ENCODE measurements around the gene WHRN.

The WHRN gene

GRCh38 chr9:114404531-114404930 lies 100.7 kb downstream of the WHRN start:
- Mint-ChIP-seq H3K9me3 (no peaks in the 10 kb centered on the region), H3K36me3 (no peaks in the 10 kb centered on the region), H3K4me1 (peaks cover 5% of the 10 kb centered on the region), H3K4me3 (no peak overlapping the region), H3K27me3 (peaks cover 33% of the 10 kb centered on the region), H3K27ac (no peak overlapping the region)
- DNase-seq = no peak
- CTCF ChIA-PET = interaction anchor here (0.5 to 9.6 kb wide), 11 partner anchors 10 to 603 kb away, joined by 3 to 206 read pairs (median 5); partner anchors contain the start of genes ATP6V1G1 and WHRN

DNA sequence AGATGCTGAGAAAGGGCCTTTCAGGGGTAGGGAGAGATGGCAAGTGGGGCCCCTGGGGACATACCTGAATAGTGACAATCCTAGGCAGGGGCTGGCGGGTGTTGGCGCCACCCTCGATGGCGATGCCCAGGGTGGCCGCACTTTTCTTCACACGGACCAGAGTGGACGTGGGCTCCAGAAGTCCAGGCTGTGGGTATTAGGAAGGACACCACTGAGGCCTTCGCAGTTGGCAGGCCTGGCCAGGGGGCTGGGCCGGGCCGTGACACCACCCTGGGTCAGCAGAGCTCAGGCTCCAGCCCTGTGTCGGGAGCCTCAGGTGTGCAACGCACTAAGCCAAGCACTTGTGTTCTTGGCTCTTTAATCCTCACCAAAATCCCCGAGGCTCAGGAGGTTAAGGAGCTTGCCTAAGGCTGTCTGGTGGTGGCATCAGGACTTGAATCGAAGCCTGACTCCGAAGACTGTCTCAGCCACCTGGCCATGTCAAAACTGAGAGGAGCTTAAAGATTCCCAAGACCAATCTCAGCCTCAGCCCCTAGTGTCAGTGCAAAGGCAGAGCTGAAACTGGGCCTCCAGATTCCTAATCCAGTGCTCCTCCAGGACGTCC lies 102.0 kb downstream of the WHRN start:
- Mint-ChIP-seq H3K27ac (no peak overlapping the region), H3K36me3 (no peaks in the 10 kb centered on the region)

GRCh38 chr9:114401344-114401743 lies 103.9 kb downstream of the WHRN start:
- peaks cover 25% of the 10 kb centered on the region for H3K27me3 Mint-ChIP-seq
- H3K27ac Mint-ChIP-seq = no peak overlapping the region
- no peak overlapping the region for H3K4me3 Mint-ChIP-seq
- CTCF ChIA-PET = interaction anchor here (1.1 to 9.6 kb wide), 2 partner anchors 63 to 252 kb away, joined by 3 to 206 read pairs; no protein-coding TSS in a partner anchor
- H3K9me3 Mint-ChIP-seq = no peaks in the 10 kb centered on the region
- peaks cover 2% of the 10 kb centered on the region for H3K36me3 Mint-ChIP-seq
- peaks cover 23% of the 10 kb centered on the region for H3K4me1 Mint-ChIP-seq
- DNase-seq = no peak

More for the DNA sequence above, 102.0 kb downstream of the WHRN start:
- peaks cover 9% of the 10 kb centered on the region for H3K4me1 Mint-ChIP-seq
- no peaks in the 10 kb centered on the region for H3K9me3 Mint-ChIP-seq
- peaks cover 33% of the 10 kb centered on the region for H3K27me3 Mint-ChIP-seq
- H3K4me3 Mint-ChIP-seq = no peak overlapping the region
- DNase-seq = no peak
- CTCF ChIA-PET = interaction anchor here (0.8 to 9.6 kb wide), 7 partner anchors 8 to 250 kb away, joined by 3 to 206 read pairs (median 6); no protein-coding TSS in a partner anchor

GRCh38 chr9:114400772-114401171 lies 104.5 kb downstream of the WHRN start:
- H3K4me1 Mint-ChIP-seq = peaks cover 29% of the 10 kb centered on the region
- H3K27ac Mint-ChIP-seq = no peak overlapping the region
- H3K27me3 Mint-ChIP-seq = peaks cover 25% of the 10 kb centered on the region
- no peak overlapping the region for H3K4me3 Mint-ChIP-seq
- no peaks in the 10 kb centered on the region for H3K9me3 Mint-ChIP-seq
- no peak for DNase-seq
- CTCF ChIA-PET = interaction anchor here (1.1 to 9.6 kb wide), 4 partner anchors 15 to 253 kb away, joined by 3 to 206 read pairs (median 10); no protein-coding TSS in a partner anchor
- H3K36me3 Mint-ChIP-seq = peaks cover 4% of the 10 kb centered on the region

GRCh38 chr9:114400219-114400618 lies 105.1 kb downstream of the WHRN start:
- H3K9me3 Mint-ChIP-seq = no peaks in the 10 kb centered on the region
- no peak for DNase-seq
- no peak overlapping the region for H3K4me3 Mint-ChIP-seq
- peaks cover 29% of the 10 kb centered on the region for H3K4me1 Mint-ChIP-seq
- H3K36me3 Mint-ChIP-seq = peaks cover 9% of the 10 kb centered on the region
- H3K27me3 Mint-ChIP-seq = peaks cover 20% of the 10 kb centered on the region
- CTCF ChIA-PET = interaction anchor here (1.0 to 4.0 kb wide), 4 partner anchors 11 to 253 kb away, joined by 3 to 15 read pairs (median 6); no protein-coding TSS in a partner anchor
- no peak overlapping the region for H3K27ac Mint-ChIP-seq

GRCh38 chr9:114399381-114399780 lies 105.9 kb downstream of the WHRN start:
- Mint-ChIP-seq H3K36me3 (peaks cover 15% of the 10 kb centered on the region), H3K9me3 (no peaks in the 10 kb centered on the region), H3K4me3 (no peak overlapping the region), H3K27ac (no peak overlapping the region), H3K4me1 (peaks cover 37% of the 10 kb centered on the region), H3K27me3 (peaks cover 20% of the 10 kb centered on the region)
- DNase-seq = no peak
- CTCF ChIA-PET = interaction anchor here (0.6 to 4.0 kb wide), 5 partner anchors 12 to 254 kb away, joined by 3 to 15 read pairs (median 4); no protein-coding TSS in a partner anchor

DNA sequence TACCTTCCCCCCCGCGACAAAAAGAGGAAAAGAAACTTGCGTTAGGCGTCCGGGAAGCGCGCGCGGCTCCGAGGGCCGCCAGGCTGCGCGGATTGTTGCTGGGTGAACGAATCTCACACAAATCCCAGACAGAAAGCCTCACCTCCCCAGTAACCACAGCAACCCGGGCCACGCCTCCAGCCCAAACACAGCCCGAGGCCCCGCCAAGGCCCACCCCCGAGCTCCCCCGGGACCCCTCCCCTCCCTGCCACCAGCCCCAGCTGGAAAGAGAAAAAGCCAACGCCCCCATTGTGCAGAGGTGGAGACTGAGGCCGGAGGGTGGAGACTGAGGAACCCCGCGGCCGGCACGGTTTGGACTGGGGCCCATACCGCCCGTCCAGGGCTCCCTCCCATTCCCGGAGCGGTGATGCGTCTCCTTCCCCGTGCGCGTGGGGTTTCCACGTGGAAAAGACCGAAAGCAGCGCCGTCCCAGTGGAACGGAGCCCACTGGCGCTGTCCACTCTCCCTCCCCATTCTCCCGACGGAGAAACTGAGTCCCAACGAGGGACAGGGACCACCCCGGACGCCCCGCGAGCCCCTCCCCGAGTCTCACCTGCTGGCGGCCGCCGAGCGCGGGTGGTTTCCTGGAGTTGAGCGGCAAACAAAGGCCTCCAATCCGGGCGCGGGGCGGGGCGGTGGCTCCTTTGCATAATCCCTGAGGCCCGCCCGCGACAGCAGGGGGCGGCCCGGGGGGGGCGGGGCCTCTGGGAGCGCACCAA lies 107.2 kb downstream of the WHRN start:
- H3K4me3 Mint-ChIP-seq = peak overlapping the region; percentile 89
- peaks cover 51% of the 10 kb centered on the region for H3K4me1 Mint-ChIP-seq
- DNase-seq = peak; percentile 98
- H3K27me3 Mint-ChIP-seq = peaks cover 16% of the 10 kb centered on the region
- peak overlapping the region; percentile 90 for H3K27ac Mint-ChIP-seq
- peaks cover 20% of the 10 kb centered on the region for H3K36me3 Mint-ChIP-seq
- CTCF ChIA-PET = interaction anchor here (1.2 to 4.0 kb wide), 4 partner anchors 13 to 255 kb away, joined by 3 to 17 read pairs (median 9); no protein-coding TSS in a partner anchor
- H3K9me3 Mint-ChIP-seq = no peaks in the 10 kb centered on the region

DNA sequence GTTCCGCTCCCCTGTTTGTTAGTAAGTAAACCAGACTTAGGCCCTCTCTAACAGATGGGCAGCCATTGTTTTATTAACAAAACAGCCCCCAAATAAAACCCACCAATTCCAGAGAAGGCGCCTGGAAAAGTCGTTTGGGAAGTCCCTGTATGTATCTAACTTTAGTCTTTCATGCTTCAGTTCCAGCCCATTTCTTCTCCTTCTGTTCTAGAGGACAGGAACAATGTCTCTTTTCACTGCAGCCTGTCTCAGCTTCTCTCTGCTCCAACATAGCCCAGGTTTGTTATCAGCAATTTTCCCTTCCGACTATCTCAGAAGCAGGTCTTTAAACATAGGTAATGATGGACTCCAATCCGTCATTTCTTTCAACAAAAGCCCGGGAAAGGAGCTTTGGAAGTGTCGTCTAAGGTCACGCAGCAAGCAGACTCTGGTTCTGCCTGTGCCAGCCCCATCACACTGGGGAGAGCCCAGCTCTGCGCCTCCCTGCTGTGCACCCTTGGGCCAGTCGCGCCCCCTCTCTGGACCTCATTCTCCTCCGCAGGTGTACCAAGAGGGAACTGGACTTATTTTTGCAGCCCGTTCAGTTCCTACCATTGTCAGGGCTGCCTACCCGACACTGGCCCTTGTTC lies 107.9 kb downstream of the WHRN start:
- Mint-ChIP-seq H3K27me3 (peaks cover 13% of the 10 kb centered on the region), H3K4me3 (peak overlapping the region; percentile 89), H3K4me1 (peaks cover 58% of the 10 kb centered on the region), H3K9me3 (no peaks in the 10 kb centered on the region), H3K36me3 (peaks cover 26% of the 10 kb centered on the region), H3K27ac (peak overlapping the region; percentile 90)
- DNase-seq = no peak
- CTCF ChIA-PET = interaction anchor here (1.2 to 4.0 kb wide), 5 partner anchors 12 to 256 kb away, joined by 3 to 17 read pairs (median 3); no protein-coding TSS in a partner anchor

- H3K9me3 Mint-ChIP-seq = no peaks in the 10 kb centered on the region
- DNase-seq = no peak
- CTCF ChIA-PET = interaction anchor here (1.2 to 4.0 kb wide), 9 partner anchors 8 to 257 kb away, joined by 3 to 17 read pairs (median 10); no protein-coding TSS in a partner anchor
- H3K4me1 Mint-ChIP-seq = peaks cover 64% of the 10 kb centered on the region
- peaks cover 10% of the 10 kb centered on the region for H3K27me3 Mint-ChIP-seq
- no peak overlapping the region for H3K27ac Mint-ChIP-seq
- H3K4me3 Mint-ChIP-seq = peak overlapping the region; percentile 89
- H3K36me3 Mint-ChIP-seq = peaks cover 26% of the 10 kb centered on the region
These were observed 108.6 kb downstream of the WHRN start for GRCh38 chr9:114396558-114397218.

DNA sequence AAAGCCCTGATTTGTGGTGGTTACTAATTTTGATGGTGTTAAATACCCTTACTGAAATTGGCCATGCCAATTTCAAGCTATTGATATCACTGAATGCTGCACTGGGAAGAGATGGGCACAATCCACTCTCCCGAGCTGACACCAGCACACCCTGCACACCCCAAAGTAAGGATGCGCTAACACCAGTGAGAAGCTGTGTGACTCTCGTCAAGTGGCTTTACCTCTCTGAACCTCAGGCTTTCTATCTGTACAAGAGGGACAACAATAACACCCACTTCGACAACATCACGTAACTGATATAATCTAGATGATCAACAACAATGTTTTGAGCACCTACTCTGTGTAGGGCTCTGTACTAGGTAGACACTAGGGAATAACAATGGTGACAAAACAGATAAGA lies 109.5 kb downstream of the WHRN start:
- H3K9me3 Mint-ChIP-seq = no peaks in the 10 kb centered on the region
- CTCF ChIA-PET = interaction anchor here (1.1 to 3.9 kb wide), 8 partner anchors 9 to 257 kb away, joined by 3 to 17 read pairs (median 7); no protein-coding TSS in a partner anchor
- no peak for DNase-seq
- H3K36me3 Mint-ChIP-seq = peaks cover 31% of the 10 kb centered on the region
- H3K4me3 Mint-ChIP-seq = peak overlapping the region; percentile 67
- H3K27me3 Mint-ChIP-seq = peaks cover 7% of the 10 kb centered on the region
- peak overlapping the region; percentile 76 for H3K27ac Mint-ChIP-seq
- H3K4me1 Mint-ChIP-seq = peaks cover 71% of the 10 kb centered on the region

- no peaks in the 10 kb centered on the region for H3K9me3 Mint-ChIP-seq
- H3K36me3 Mint-ChIP-seq = peaks cover 36% of the 10 kb centered on the region
- CTCF ChIA-PET = interaction anchor here (0.8 to 3.9 kb wide), 8 partner anchors 10 to 258 kb away, joined by 3 to 17 read pairs (median 6); no protein-coding TSS in a partner anchor
- peaks cover 2% of the 10 kb centered on the region for H3K27me3 Mint-ChIP-seq
- peak overlapping the region; percentile 67 for H3K4me3 Mint-ChIP-seq
- peak overlapping the region; percentile 87 for H3K27ac Mint-ChIP-seq
- no peak for DNase-seq
- H3K4me1 Mint-ChIP-seq = peaks cover 76% of the 10 kb centered on the region
These were observed 110.0 kb downstream of the WHRN start for GRCh38 chr9:114395334-114395617.

- H3K4me1 Mint-ChIP-seq = peaks cover 81% of the 10 kb centered on the region
- CTCF ChIA-PET = interaction anchor here (0.8 to 3.9 kb wide), 10 partner anchors 9 to 258 kb away, joined by 3 to 17 read pairs (median 3); no protein-coding TSS in a partner anchor
- no peaks in the 10 kb centered on the region for H3K9me3 Mint-ChIP-seq
- peak overlapping the region; percentile 67 for H3K4me3 Mint-ChIP-seq
- DNase-seq = peak; percentile 33
- peaks cover 41% of the 10 kb centered on the region for H3K36me3 Mint-ChIP-seq
- H3K27me3 Mint-ChIP-seq = no peaks in the 10 kb centered on the region
- peak overlapping the region; percentile 87 for H3K27ac Mint-ChIP-seq
These were observed 110.5 kb downstream of the WHRN start for GRCh38 chr9:114394523-114395333.

DNA sequence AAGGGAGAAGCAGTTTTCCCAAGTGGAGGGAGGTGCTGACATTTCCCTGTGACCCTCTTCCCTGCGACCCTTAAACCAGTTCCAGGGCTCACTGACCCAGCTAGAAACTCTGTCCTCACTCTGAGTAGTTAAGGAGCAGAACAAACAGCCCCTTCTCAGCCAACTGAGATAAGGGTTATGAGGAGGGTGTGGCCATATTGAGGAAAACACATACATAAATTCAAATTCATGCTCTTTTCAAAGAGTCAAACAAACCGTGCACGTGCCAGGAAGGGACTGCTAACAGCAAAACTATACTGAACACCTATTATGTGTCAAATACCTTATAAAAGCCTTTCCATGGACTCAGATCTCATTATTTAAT lies 112.5 kb downstream of the WHRN start:
- no peaks in the 10 kb centered on the region for H3K27me3 Mint-ChIP-seq
- no peak overlapping the region for H3K4me3 Mint-ChIP-seq
- no peak for DNase-seq
- H3K4me1 Mint-ChIP-seq = peaks cover 91% of the 10 kb centered on the region
- CTCF ChIA-PET = interaction anchor here (0.9 to 1.3 kb wide), 4 partner anchors 21 to 259 kb away, joined by 3 to 4 read pairs (median 4); no protein-coding TSS in a partner anchor
- peak overlapping the region; percentile 80 for H3K27ac Mint-ChIP-seq
- no peaks in the 10 kb centered on the region for H3K9me3 Mint-ChIP-seq
- peaks cover 56% of the 10 kb centered on the region for H3K36me3 Mint-ChIP-seq

All from activated naive CD4-positive, alpha-beta T cell treated with anti-CD3 and anti-CD28 coated beads, Interleukin-2, amount 10 ng/mL, durations not matched to agents 7 days and 5 days (primary cell).